Heart left ventricle (tissue), 16 donors: Measurements from ENCODE around the gene ITSN1. TPM values are rescaled to one million over a fixed set of nuclear protein-coding genes. Genes with fewer than 3 reads are reported as not detected.

Experiments used
- ATAC-seq, 4 donors: fragments of 200-7000 bp; cut with Tn5 transposase; one replicate each; pipeline ENCODE4 v1.9.1; 2020 to 2022; ENCODE audit warnings: moderate library complexity in 4 of 4, mild to moderate bottlenecking in 3 of 4, moderate number of reproducible peaks in 1 of 4
- DNase-seq, 5 donors: peaks; one replicate each; pipeline ENCODE4 v3.0.0-alpha.2; 2020
- H3K27ac ChIP-seq, 12 donors: fragments of 200-600 bp; sonication (generic) in 4 of 12; one replicate each; pipeline versions ENCODE4 v1.5.0 to v1.8.0; 2016 to 2022; ENCODE audit warnings: mild to moderate bottlenecking in 2 of 12
- H3K27me3 ChIP-seq, 9 donors: fragments of 200-600 bp; sonication (generic) in 2 of 9; one replicate each; pipeline versions ENCODE4 v1.5.1 to v1.8.0; 2016 to 2022; ENCODE audit warnings: mild to moderate bottlenecking in 3 of 9
- H3K36me3 ChIP-seq, 9 donors: fragments of 200-600 bp; sonication (generic) in 2 of 9; one replicate each; pipeline versions ENCODE4 v1.5.0 to v1.8.0; 2018 to 2022; ENCODE audit warnings: mild to moderate bottlenecking in 2 of 9
- H3K4me1 ChIP-seq, 12 donors: fragments of 200-600 bp; sonication (generic) in 4 of 12; one replicate each; pipeline versions ENCODE4 v1.5.0 to v1.8.0; 2016 to 2022; ENCODE audit warnings: mild to moderate bottlenecking in 3 of 12
- H3K4me3 ChIP-seq, 12 donors: fragments of 200-600 bp; sonication (generic) in 4 of 12; one replicate each; pipeline versions ENCODE4 v1.5.0 to v1.8.0; 2017 to 2022; ENCODE audit warnings: mild to moderate bottlenecking in 9 of 12, moderate library complexity in 4 of 12
- H3K9me3 ChIP-seq, 12 donors: fragments of 200-600 bp; sonication (generic) in 4 of 12; one replicate each; pipeline versions ENCODE4 v1.5.0 to v1.8.0; 2016 to 2022; ENCODE audit warnings: mild to moderate bottlenecking in 1 of 12
- CTCF ChIP-seq, 12 donors: fragments of 200-600 bp; sonication (generic) in 4 of 12; IDR thresholded peaks; one replicate each; pipeline versions ENCODE4 v1.5.0 to v1.8.0; 2018 to 2022; ENCODE audit warnings: antibody characterized with exemption in 12 of 12, mild to moderate bottlenecking in 5 of 12
- POLR2A ChIP-seq, 2 donors: fragments of 450-650 bp; IDR thresholded peaks; one replicate each; pipeline ENCODE4 v1.6.1; 2017; ENCODE audit warnings: antibody characterized with exemption in 2 of 2, mild to moderate bottlenecking in 2 of 2, moderate library complexity in 2 of 2
- WGBS, 4 donors: extraction: QIAGEN DNeasy Blood & Tissue Kit in 2 of 4; methylation state at CpG; one replicate each; pipeline versions ENCODE4 v1.1.5 to v1.1.7; 2013 to 2018; 5-methylcytosine and 5-hydroxymethylcytosine counted together
- intact Hi-C, 10 donors: fragments of 100-400 bp; cut with DNase I; formaldehyde crosslinking; loops; one replicate each; pipeline versions ENCODE4 v1.11.1 to v1.14.2; 2022
- polyA plus RNA-seq, 2 donors: library from polyadenylated mRNA; stranded (reverse); fragments of 200-250 nt; gene quantifications; one replicate each; pipeline ENCODE4 v1.2.3, GENCODE V29; 2013
- total RNA-seq, 9 donors: library from RNA; depleted of rRNA in 2 of 9; stranded (reverse); fragments of >200 nt in 2 of 9; fragmentation: NEBNext Ultra II Directional in 3 of 9; extraction: Animal tissue kit (Norgen Biotek cat#: 25700) in 3 of 9; gene quantifications; one replicate each; pipeline versions ENCODE4 v1.1.0 to v1.2.4, GENCODE V29; 2016 to 2023
- donor health status: ischemic (EF 13 %, LVEDD 7.1; RV severe dilation, severe dysfunction).
- donor health status: healthy with polysubstance abuse.
- donor health status: DM: no; HTN: yes; CAD: no.
- donor health status: DM: no; HTN: no; CAD: no.
- donor health status: ischemic (EF 25% LVEDD 6.9; RV normal size, moderate dysfunction).
- donor health status: ischemic (EF 25% LVEDD 5.7; RV mildly dilated, moderate dysfunction).
- donor health status: healthy.
- donor health status: DM: yes; HTN: yes; CAD: no.
- donor health status: ischemic (EF 35%, LVEDD 5.7; RV mildly dilated, moderate dysfunction).
- donor health status: nonischemic (EF 11% LVEDD 7.7; RV severe dilation, severe dysfunction).
- donor health status: DM: yes; HTN: yes; CAD: no.
- donor health status: PGD.
- donor health status: ischemic (EF 29% LVEDD 5.4; RV normal size, mild dysfunction).
- donor health status: nonischemic (EF 23%, LVEDD 6.1; RV moderate dilation, normal function).

ITSN1 gene
- total and polyA plus RNA-seq, 11 donors: 17.2 to 51.5 (median 34.0) TPM

GRCh38 chr21:33854604-33855003, 212.3 kb downstream of the ITSN1 start:
- TF ChIP-seq POLR2A (IDR thresholded peaks at IDR 0.05) (no peak), CTCF (IDR thresholded peaks at IDR 0.05) (no peak)
- no peak overlapping the region for H3K27ac ChIP-seq
- peak in 1 of 5 donors; percentile 46 for DNase-seq
- H3K36me3 ChIP-seq: no peaks in the 10 kb centered on the region
- peaks cover 0 to 20% (median 0%) of the 10 kb centered on the region in 12 donors for H3K4me1 ChIP-seq
- WGBS, 4 donors: 48 to 61% (median 52%) methylated on average over 5 of the region's 5 CpGs
- H3K27me3 ChIP-seq: no peaks in the 10 kb centered on the region
- H3K4me3 ChIP-seq: no peak overlapping the region
- no peaks in the 10 kb centered on the region for H3K9me3 ChIP-seq
- intact Hi-C loops: no loop called here
- peak in 1 of 4 donors; percentile 29 for ATAC-seq

GRCh38 chr21:33855190-33855589, 212.9 kb downstream of the ITSN1 start:
- Histone ChIP-seq H3K4me3 (no peak overlapping the region), H3K27ac (no peak overlapping the region), H3K9me3 (no peaks in the 10 kb centered on the region), H3K36me3 (no peaks in the 10 kb centered on the region), H3K4me1 (peaks cover 0 to 20% (median 0%) of the 10 kb centered on the region in 12 donors), H3K27me3 (no peaks in the 10 kb centered on the region)
- DNase-seq (peak in 1 of 5 donors; percentile 10), ATAC-seq (no peak)
- TF ChIP-seq CTCF (IDR thresholded peaks at IDR 0.05) (peak in 1 of 12 donors; percentile 10), POLR2A (IDR thresholded peaks at IDR 0.05) (no peak)
- 85 to 91% (median 89%) methylated on average over 6 of the region's 6 CpGs for WGBS, 4 donors
- intact Hi-C loops: no loop called here

GRCh38 chr21:33856893-33857527, 214.7 kb downstream of the ITSN1 start:
- Histone ChIP-seq H3K27ac (no peak overlapping the region), H3K4me1 (peaks cover 0 to 20% (median 0%) of the 10 kb centered on the region in 12 donors), H3K27me3 (no peaks in the 10 kb centered on the region), H3K36me3 (no peaks in the 10 kb centered on the region), H3K4me3 (no peak overlapping the region), H3K9me3 (no peaks in the 10 kb centered on the region)
- 91 to 98% (median 94%) methylated on average over 11 to 17 of the region's 17 CpGs for WGBS, 4 donors
- TF ChIP-seq POLR2A (IDR thresholded peaks at IDR 0.05) (no peak), CTCF (IDR thresholded peaks at IDR 0.05) (no peak)
- ATAC-seq (no peak), DNase-seq (peak in 1 of 5 donors; percentile 32)
- intact Hi-C loops: no loop called here

- ATAC-seq: no peak
- peak in 1 of 5 donors; percentile 51 for DNase-seq
- WGBS, 4 donors: 73 to 84% (median 82%) methylated on average over 19 to 25 of the region's 25 CpGs
- Histone ChIP-seq H3K36me3 (no peaks in the 10 kb centered on the region), H3K4me3 (no peak overlapping the region), H3K9me3 (no peaks in the 10 kb centered on the region), H3K4me1 (peaks cover 0 to 20% (median 0%) of the 10 kb centered on the region in 12 donors), H3K27ac (peak overlapping the region in 1 of 12 donors; percentile 50), H3K27me3 (no peaks in the 10 kb centered on the region)
- TF ChIP-seq CTCF (IDR thresholded peaks at IDR 0.05) (no peak), POLR2A (IDR thresholded peaks at IDR 0.05) (no peak)
- intact Hi-C loops: no loop called here
These were observed 215.8 kb downstream of the ITSN1 start for GRCh38 chr21:33857846-33858666.
